Measurements from ENCODE around the gene TBC1D2B. TPM values are rescaled to one million over a fixed set of nuclear protein-coding genes. Genes with fewer than 3 reads are reported as not detected.

The TBC1D2B gene
- total RNA-seq, 4 donors from 2014 or later, result 4.7 to 9.6 (median 8.1) TPM

- no peak overlapping the region for H3K4me3 ChIP-seq
- H3K27ac ChIP-seq, result no peak overlapping the region
- in situ Hi-C loops (cut with MboI; ENCODE audit: low sequenced_read_pairs in 4 of 4) (loop anchor here in 1 of 4 donors (25.0 kb wide), 1 partner anchor 792 kb away; no protein-coding TSS in a partner anchor), intact Hi-C loops (cut with DNase I; ENCODE audit: low total_unique reads) (no loop called here)
- ATAC-seq (no peak), DNase-seq (no peak)
- H3K4me1 ChIP-seq, result peaks cover 6 to 12% of the 10 kb centered on the region in 2 donors
- no peaks in the 10 kb centered on the region for H3K27me3 ChIP-seq
- TF ChIP-seq POLR2A (IDR thresholded peaks at IDR 0.05) (no peak), CTCF (IDR thresholded peaks at IDR 0.05 in 4 of 5, conservative IDR thresholded peaks at IDR 0.05 in 1 of 5) (no peak)
- no peaks in the 10 kb centered on the region for H3K9me3 ChIP-seq
- no peaks in the 10 kb centered on the region for H3K36me3 ChIP-seq
Observed at GRCh38 chr15:77945566-77945965, 131.9 kb downstream of the TBC1D2B start.

Other genes with a start within 250 kb of the TBC1D2B start
- not detected for gene SH2D7, start 14.8 kb upstream of the TBC1D2B start, total RNA-seq
- gene CIB2, start 53.7 kb upstream of the TBC1D2B start, total RNA-seq, result 10 to 100 TPM in 1 of 4 donors, 1 to 10 TPM in 3; 5.6 to 14.4 (median 6.7) TPM
- gene IDH3A, start 71.7 kb upstream of the TBC1D2B start, total RNA-seq, result 100 to 1,000 TPM; 133 to 202 (median 168) TPM
- gene ACSBG1, start 156.9 kb upstream of the TBC1D2B start, total RNA-seq, result 1 to 10 TPM in 1 of 4 donors, not detected in 3; 1.9 TPM
- 100 to 1,000 TPM in 1 of 4 donors, 10 to 100 TPM in 3; 13.7 to 120 (median 37.8) TPM for gene DNAJA4, start 186.9 kb upstream of the TBC1D2B start, total RNA-seq
- 10 to 100 TPM; 36.9 to 48.6 (median 42.7) TPM for gene SKIC8, start 221.9 kb upstream of the TBC1D2B start, total RNA-seq

Measured in gastrocnemius medialis (tissue), 4 donors.